ENCODE data around the gene LMBRD1. TPM values are rescaled to one million over a fixed set of nuclear protein-coding genes. Genes with fewer than 3 reads are reported as not detected.

The LMBRD1 gene
- total and polyA plus RNA-seq, 2 of the 4 experiments (the other 2 are of a cell fraction) = 3.9 to 8.7 TPM

DNA sequence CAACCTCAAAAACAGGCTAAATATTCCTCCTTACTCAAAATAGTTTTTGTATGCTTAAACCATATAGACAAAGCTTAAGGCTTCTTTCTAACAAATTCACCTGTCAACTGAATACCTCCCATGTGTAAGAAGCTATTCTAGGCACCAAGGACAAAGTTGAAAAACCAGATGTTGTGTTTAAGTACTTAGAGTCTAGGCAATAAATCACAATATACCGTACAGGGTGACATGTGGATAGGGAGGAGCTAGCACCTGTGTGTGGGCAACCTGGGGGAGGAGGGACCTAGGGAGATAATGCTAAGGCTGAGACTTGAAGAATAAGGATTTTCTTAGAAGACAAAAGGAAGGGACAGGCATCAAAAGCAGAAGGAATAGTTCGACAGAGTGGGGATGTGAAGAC is 123.5 kb downstream of the LMBRD1 start:
- Histone ChIP-seq H4K91ac (ENCODE audit: insufficient read depth, low read depth, low read length) (no peak overlapping the region), H2BK15ac (ENCODE audit: low read depth, low read length) (no peak overlapping the region), H3K4ac (ENCODE audit: low read depth, low read length) (no peak overlapping the region), H3K27me3 (ENCODE audit: control insufficient read depth, insufficient read depth, low read length) (no peaks in the 10 kb centered on the region), H3K23ac (ENCODE audit: low read depth, low read length) (no peak overlapping the region), H3K27ac (ENCODE audit: insufficient read depth, low read length) (no peak overlapping the region), H3K9me1 (ENCODE audit: insufficient read depth, low read length) (no peaks in the 10 kb centered on the region), H2BK20ac (ENCODE audit: low read depth, low read length) (no peak overlapping the region), H3K79me1 (ENCODE audit: low read depth in 1 of 2, low read length in 2 of 2) (no peaks in the 10 kb centered on the region), H3K18ac (ENCODE audit: low read depth, low read length) (no peak overlapping the region), H2AK5ac (ENCODE audit: low read depth, low read length) (no peak overlapping the region), H3K36me3 (ENCODE audit: control insufficient read depth, insufficient read depth, low read length) (no peaks in the 10 kb centered on the region), H3K14ac (replicated peaks; ENCODE audit: low read depth, low read length) (no peak overlapping the region), H3K9ac (ENCODE audit: low read depth, low read length) (no peak overlapping the region), H2AK9ac (replicated peaks; ENCODE audit: low read depth, low read length, poor library complexity) (no peak overlapping the region), H3K4me3 (ENCODE audit: insufficient read depth, low read depth, low read length) (no peak overlapping the region), H2BK120ac (ENCODE audit: low read depth, low read length) (no peak overlapping the region), H4K8ac (ENCODE audit: low read depth in 2 of 2, low read length in 2 of 2) (no peak overlapping the region), H2AFZ (replicated peaks; ENCODE audit: low read length, poor library complexity) (no peak overlapping the region), H3K4me2 (ENCODE audit: low read depth, low read length) (no peak overlapping the region), H4K5ac (ENCODE audit: low read depth, low read length) (no peak overlapping the region), H4K20me1 (ENCODE audit: insufficient read depth, low read length) (no peaks in the 10 kb centered on the region), H3K9me3 (ENCODE audit: control insufficient read depth, insufficient read depth, low read length) (no peaks in the 10 kb centered on the region), H3K4me1 (ENCODE audit: control insufficient read depth, insufficient read depth, low read length) (no peaks in the 10 kb centered on the region), H3K56ac (ENCODE audit: extremely low read depth, insufficient read depth, low read length) (no peak overlapping the region), H2BK5ac (ENCODE audit: low read depth, low read length, poor library complexity, severe bottlenecking) (no peak overlapping the region)
- CTCF ChIA-PET = no interaction called here
- ATAC-seq (ENCODE audit: low read depth) = no peak
- no peak for DNase-seq
- in situ Hi-C loops (cut with MboI; ENCODE audit: low sequenced_read_pairs) (no loop called here), dilution Hi-C loops (cut with HindIII; ENCODE audit: low sequenced_read_pairs, unreplicated experiment) (no loop called here), intact Hi-C loops (cut with micrococcal nuclease) (no loop called here)
- BruUV-seq (replicated peaks) = no TSS peak
- 75% methylated on average over 1 of the region's 2 CpGs; no CpG with 5 or more reads in 1 of the 2 experiments for WGBS, 2 experiments (ENCODE audit: extremely low coverage in 2 of 2, insufficient read length in 1 of 2)
- POLR2A ChIA-PET (ENCODE audit: unreplicated experiment) = no interaction called here
- TF ChIP-seq CEBPB (IDR thresholded peaks at IDR 0.05; ENCODE audit: low read depth, low read length) (no peak), CTCF (conservative IDR thresholded peaks at IDR 0.05; ENCODE audit: low read depth, low read length) (no peak), BHLHE40 (IDR thresholded peaks at IDR 0.05; ENCODE audit: low read depth, low read length) (no peak), RFX5 (IDR thresholded peaks at IDR 0.05; ENCODE audit: low read depth, low read length) (no peak), CHD1 (IDR thresholded peaks at IDR 0.05; ENCODE audit: low read depth, low read length) (no peak), RAD21 (IDR thresholded peaks at IDR 0.05; ENCODE audit: low read length) (no peak), MAFK (IDR thresholded peaks at IDR 0.05; ENCODE audit: low read depth, low read length) (no peak), USF2 (IDR thresholded peaks at IDR 0.05; ENCODE audit: low read depth, low read length) (no peak), FOS (IDR thresholded peaks at IDR 0.05; ENCODE audit: low read depth, low read length) (no peak), RCOR1 (IDR thresholded peaks at IDR 0.05; ENCODE audit: insufficient replicate concordance, low read length) (no peak), MXI1 (IDR thresholded peaks at IDR 0.05; ENCODE audit: borderline replicate concordance, low read depth, low read length) (no peak), SMC3 (IDR thresholded peaks at IDR 0.05; ENCODE audit: low read depth, low read length) (no peak), MAZ (IDR thresholded peaks at IDR 0.05; ENCODE audit: borderline replicate concordance, low read depth, low read length) (no peak), NFE2L2 (IDR thresholded peaks at IDR 0.05; ENCODE audit: low read depth, low read length) (no peak), POLR2A (IDR thresholded peaks at IDR 0.05; ENCODE audit: low read depth, low read length) (no peak)
- TF ChIP-seq, protein P1, sequence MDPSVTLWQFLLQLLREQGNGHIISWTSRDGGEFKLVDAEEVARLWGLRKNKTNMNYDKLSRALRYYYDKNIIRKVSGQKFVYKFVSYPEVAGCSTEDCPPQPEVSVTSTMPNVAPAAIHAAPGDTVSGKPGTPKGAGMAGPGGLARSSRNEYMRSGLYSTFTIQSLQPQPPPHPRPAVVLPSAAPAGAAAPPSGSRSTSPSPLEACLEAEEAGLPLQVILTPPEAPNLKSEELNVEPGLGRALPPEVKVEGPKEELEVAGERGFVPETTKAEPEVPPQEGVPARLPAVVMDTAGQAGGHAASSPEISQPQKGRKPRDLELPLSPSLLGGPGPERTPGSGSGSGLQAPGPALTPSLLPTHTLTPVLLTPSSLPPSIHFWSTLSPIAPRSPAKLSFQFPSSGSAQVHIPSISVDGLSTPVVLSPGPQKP (IDR thresholded peaks at IDR 0.05; ENCODE audit: borderline replicate concordance, low read depth, low read length) = no peak
